Vagina (tissue), 2 donors: ENCODE results near the gene MCUR1.
"Not testable (repeated sequence)": the region's sequence is repeated elsewhere in the genome, so short reads cannot be mapped to it uniquely, and the experiment has no call there.

Experiments
- CTCF ChIP-seq, 3 experiments: fragments of 450-650 bp in 2 of 3; fragments of 200-600 bp in 1 of 3; sonication (generic) in 1 of 3; IDR thresholded peaks; one replicate each; pipeline ENCODE4 v1.5.1; 2017 to 2019; ENCODE audit warnings: antibody characterized with exemption in 3 of 3, mild to moderate bottlenecking in 2 of 3, moderate library complexity in 2 of 3
- POLR2A ChIP-seq, 2 donors: fragments of 450-650 bp; IDR thresholded peaks; one replicate each; pipeline ENCODE4 v1.6.1; 2017; ENCODE audit warnings: antibody characterized with exemption in 2 of 2, mild to moderate bottlenecking in 2 of 2, moderate library complexity in 2 of 2
- POLR2AphosphoS5 ChIP-seq, 2 donors: sonication (generic); formaldehyde crosslinking; IDR thresholded peaks; one replicate each; pipeline ENCODE4 v1.9.0; 2017; ENCODE audit warnings: antibody characterized with exemption in 2 of 2, mild to moderate bottlenecking in 2 of 2, low read depth in 1 of 2; ENCODE audit not compliant: insufficient read depth in 1 of 2

DNA sequence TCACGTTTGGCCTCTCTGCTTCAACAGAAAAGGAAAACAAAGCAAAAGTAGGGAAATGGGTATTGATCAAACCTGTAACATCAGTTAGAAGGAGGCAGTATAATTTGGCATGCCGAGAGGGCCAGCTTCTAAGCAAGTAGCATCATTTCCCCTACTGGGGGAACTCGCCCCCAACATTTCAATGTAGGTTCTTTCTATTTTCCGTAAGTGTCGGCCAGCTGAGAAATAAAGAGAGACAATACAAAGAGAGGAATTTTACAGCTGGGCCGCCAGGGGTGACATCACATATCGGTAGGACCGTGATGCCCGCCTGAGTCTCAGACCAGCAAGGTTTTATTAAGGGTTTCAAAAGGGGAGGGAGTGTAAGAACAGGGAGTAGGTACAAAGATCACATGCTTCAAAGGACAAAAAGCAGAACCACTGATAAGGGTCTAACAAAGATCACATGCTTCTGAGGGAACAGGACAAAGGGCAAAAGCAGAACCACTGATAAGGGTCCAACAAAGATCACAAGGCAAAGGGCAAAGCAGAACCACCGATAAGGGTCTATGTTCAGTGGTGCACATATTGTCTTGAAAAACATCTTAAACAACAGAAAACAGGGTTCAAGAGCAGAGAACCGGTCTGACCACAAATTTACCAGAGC lies 14.4 kb upstream of the MCUR1 start:
- not testable (repeated sequence) for TF ChIP-seq POLR2A (IDR thresholded peaks at IDR 0.05); CTCF (IDR thresholded peaks at IDR 0.05); POLR2AphosphoS5 (IDR thresholded peaks at IDR 0.05; ENCODE audit: insufficient read depth in 1 of 2, low read depth in 1 of 2)
